Keratinocyte (primary cell): ENCODE results near the gene WTIP. TPM values are rescaled to one million over a fixed set of nuclear protein-coding genes. Genes with fewer than 3 reads are reported as not detected.

Source experiments
- DNase-seq: peaks from one replicate; pipeline ENCODE4 v3.0.0-alpha.2; 2011; ENCODE audit warnings: low read depth, missing footprints, low spot score
- FAIRE-seq: peaks from 2 replicates; lab custom pipeline; 2011; peaks lifted over from hg19 to GRCh38; lab: Jason Lieb, UNC
- H2AFZ ChIP-seq: 2 replicates; pipeline ENCODE4 v1.6.0; 2012; ENCODE audit warnings: low read length, control low read depth, inconsistent platforms; ENCODE audit not compliant: control insufficient read depth
- H3K27ac ChIP-seq: 2 replicates; pipeline ENCODE4 v1.5.1; 2011; ENCODE audit warnings: low read length; ENCODE audit not compliant: control insufficient read depth, insufficient read depth
- H3K27me3 ChIP-seq: 3 replicates; pipeline ENCODE4 v1.6.0; 2011; ENCODE audit warnings: low read length; ENCODE audit not compliant: control insufficient read depth, insufficient read depth; ENCODE audit errors: extremely low read depth
- H3K36me3 ChIP-seq, 2 experiments: 2 replicates in 1 of 2; 3 replicates in 1 of 2; pipeline ENCODE4 v1.5.1; 2011; ENCODE audit warnings: low read length in 2 of 2, mild to moderate bottlenecking in 1 of 2; ENCODE audit not compliant: control insufficient read depth in 2 of 2, insufficient read depth in 2 of 2; ENCODE audit errors: extremely low read depth in 1 of 2
- H3K4me1 ChIP-seq: 3 replicates; pipeline ENCODE4 v1.5.1; 2011; ENCODE audit warnings: low read length; ENCODE audit not compliant: control insufficient read depth, insufficient read depth; ENCODE audit errors: extremely low read depth
- H3K4me2 ChIP-seq: 3 replicates; pipeline ENCODE4 v1.6.0; 2011; ENCODE audit warnings: low read depth, low read length; ENCODE audit not compliant: control insufficient read depth, insufficient read depth; ENCODE audit errors: extremely low read depth
- H3K4me3 ChIP-seq, 3 experiments: fragments of 200-600 bp in 1 of 3; sonication (generic) in 1 of 3; 2 replicates in 2 of 3; 3 replicates in 1 of 3; pipeline ENCODE4 v1.5.1; 2011 to 2016; ENCODE audit warnings: low read length in 3 of 3, mild to moderate bottlenecking in 3 of 3, control low read depth in 2 of 3, inconsistent platforms in 1 of 3, low read depth in 1 of 3, mixed read lengths in 1 of 3, mixed run types in 1 of 3, moderate library complexity in 1 of 3; ENCODE audit not compliant: control insufficient read depth in 2 of 3, insufficient read depth in 2 of 3; ENCODE audit errors: extremely low read depth in 1 of 3
- H3K79me2 ChIP-seq: 2 replicates; pipeline ENCODE4 v1.6.0; 2012; ENCODE audit warnings: low read length; ENCODE audit not compliant: control insufficient read depth, insufficient read depth
- H3K9ac ChIP-seq: 3 replicates; pipeline ENCODE4 v1.6.0; 2011; ENCODE audit warnings: low read length; ENCODE audit not compliant: control insufficient read depth, insufficient read depth; ENCODE audit errors: extremely low read depth
- H3K9me1 ChIP-seq: 3 replicates; pipeline ENCODE4 v1.6.0; 2011; ENCODE audit warnings: low read length; ENCODE audit not compliant: control insufficient read depth, insufficient read depth; ENCODE audit errors: extremely low read depth
- H3K9me3 ChIP-seq: 2 replicates; pipeline ENCODE4 v1.5.1; 2012; ENCODE audit warnings: low read depth, low read length; ENCODE audit not compliant: control insufficient read depth
- H4K20me1 ChIP-seq: 3 replicates; pipeline ENCODE4 v1.6.0; 2011; ENCODE audit warnings: low read length; ENCODE audit not compliant: control insufficient read depth, insufficient read depth; ENCODE audit errors: extremely low read depth
- EZH2 ChIP-seq: IDR thresholded peaks from one replicate; pipeline ENCODE4 v1.6.1; 2012; ENCODE audit warnings: inconsistent platforms, mild to moderate bottlenecking, low read length, moderate library complexity
- dilution Hi-C: fragments of 300-500 bp; cut with MboI; formaldehyde crosslinking; loops from one replicate; pipeline ENCODE4 v1.7.0; 2020; ENCODE audit warnings: low sequenced_read_pairs; ENCODE audit not compliant: extremely low pct_ligation_motif_present
- polyA plus RNA-seq, 5 experiments: library from polyadenylated mRNA; depleted of rRNA in 3 of 5; stranded (reverse) in 3 of 5; stranded (forward) in 1 of 5; unstranded in 1 of 5; fragments of >200 nt; gene quantifications; 1 replicate in 1 of 5; 2 replicates in 3 of 5; 3 replicates in 1 of 5; pipeline versions ENCODE4 v1.2.1 to v1.2.3, GENCODE V29; 2011 to 2012; ENCODE audit warnings: missing spikeins in 2 of 5, low read depth in 1 of 5, low replicate concordance in 1 of 5
- TF ChIP-seq, protein P1 (sequence below), 3 experiments: IDR thresholded peaks in 1 of 3; conservative IDR thresholded peaks in 1 of 3; optimal IDR thresholded peaks in 1 of 3; 2 replicates in 2 of 3; 3 replicates in 1 of 3; pipeline versions ENCODE3 to v1.5.1; 2011; ENCODE audit warnings: low read length in 3 of 3, mild to moderate bottlenecking in 3 of 3, moderate library complexity in 2 of 3, control low read depth in 1 of 3, inconsistent platforms in 1 of 3; ENCODE audit not compliant: insufficient read depth in 2 of 3; ENCODE audit errors: extremely low read depth in 1 of 3

Gene WTIP
- polyA plus RNA-seq, 1 donor (not counting 4 experiments of a cell fraction or from before 2014, with no cell fraction given): 14.5 TPM

DNA sequence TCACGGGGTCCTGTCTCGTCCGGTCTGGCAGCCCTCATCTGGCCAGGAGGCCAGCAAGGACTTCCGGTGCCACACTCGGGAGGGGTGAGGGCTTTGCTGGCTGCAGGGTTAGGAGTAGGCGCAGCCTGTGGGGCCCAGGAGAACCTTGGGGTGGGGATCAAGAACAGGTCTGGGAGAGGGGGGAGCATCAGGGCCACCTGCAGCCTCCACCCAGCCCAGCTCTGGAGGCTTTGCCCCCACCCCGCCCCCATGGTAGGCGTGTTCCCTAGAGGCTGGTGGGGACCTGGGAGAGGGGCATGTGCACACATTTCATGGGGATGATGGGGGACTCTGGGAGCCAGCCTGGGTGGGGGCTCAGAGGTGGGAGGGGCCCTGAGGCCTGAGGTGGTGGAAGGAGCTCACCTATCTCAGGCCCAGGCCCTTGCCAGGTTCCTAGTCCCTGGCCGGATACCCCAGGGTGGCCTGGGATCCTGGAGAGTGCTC, 23.3 kb downstream of the WTIP start:
- DNase-seq: no peak
- H3K9me1 ChIP-seq: no peaks in the 10 kb centered on the region
- no peak for FAIRE-seq
- no peaks in the 10 kb centered on the region for H3K27me3 ChIP-seq
- peaks cover 4% of the 10 kb centered on the region for H3K4me1 ChIP-seq
- no peak overlapping the region for H3K4me3 ChIP-seq
- no peaks in the 10 kb centered on the region for H3K79me2 ChIP-seq
- dilution Hi-C loops: no loop called here
- no peaks in the 10 kb centered on the region for H4K20me1 ChIP-seq
- no peak overlapping the region for H3K27ac ChIP-seq
- no peak overlapping the region for H2AFZ ChIP-seq
- H3K4me2 ChIP-seq: no peak overlapping the region
- H3K36me3 ChIP-seq: peaks cover 0 to 4% of the 10 kb centered on the region in 2 experiments
- no peak for TF ChIP-seq EZH2
- TF ChIP-seq, protein P1, sequence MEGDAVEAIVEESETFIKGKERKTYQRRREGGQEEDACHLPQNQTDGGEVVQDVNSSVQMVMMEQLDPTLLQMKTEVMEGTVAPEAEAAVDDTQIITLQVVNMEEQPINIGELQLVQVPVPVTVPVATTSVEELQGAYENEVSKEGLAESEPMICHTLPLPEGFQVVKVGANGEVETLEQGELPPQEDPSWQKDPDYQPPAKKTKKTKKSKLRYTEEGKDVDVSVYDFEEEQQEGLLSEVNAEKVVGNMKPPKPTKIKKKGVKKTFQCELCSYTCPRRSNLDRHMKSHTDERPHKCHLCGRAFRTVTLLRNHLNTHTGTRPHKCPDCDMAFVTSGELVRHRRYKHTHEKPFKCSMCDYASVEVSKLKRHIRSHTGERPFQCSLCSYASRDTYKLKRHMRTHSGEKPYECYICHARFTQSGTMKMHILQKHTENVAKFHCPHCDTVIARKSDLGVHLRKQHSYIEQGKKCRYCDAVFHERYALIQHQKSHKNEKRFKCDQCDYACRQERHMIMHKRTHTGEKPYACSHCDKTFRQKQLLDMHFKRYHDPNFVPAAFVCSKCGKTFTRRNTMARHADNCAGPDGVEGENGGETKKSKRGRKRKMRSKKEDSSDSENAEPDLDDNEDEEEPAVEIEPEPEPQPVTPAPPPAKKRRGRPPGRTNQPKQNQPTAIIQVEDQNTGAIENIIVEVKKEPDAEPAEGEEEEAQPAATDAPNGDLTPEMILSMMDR (optimal IDR thresholded peaks at IDR 0.05 in 1 of 3, IDR thresholded peaks at IDR 0.05 in 1 of 3, conservative IDR thresholded peaks at IDR 0.05 in 1 of 3; ENCODE audit: extremely low read depth in 1 of 3, insufficient read depth in 2 of 3, low read length in 3 of 3): no peak
- no peak overlapping the region for H3K9ac ChIP-seq
- H3K9me3 ChIP-seq: no peaks in the 10 kb centered on the region

DNA sequence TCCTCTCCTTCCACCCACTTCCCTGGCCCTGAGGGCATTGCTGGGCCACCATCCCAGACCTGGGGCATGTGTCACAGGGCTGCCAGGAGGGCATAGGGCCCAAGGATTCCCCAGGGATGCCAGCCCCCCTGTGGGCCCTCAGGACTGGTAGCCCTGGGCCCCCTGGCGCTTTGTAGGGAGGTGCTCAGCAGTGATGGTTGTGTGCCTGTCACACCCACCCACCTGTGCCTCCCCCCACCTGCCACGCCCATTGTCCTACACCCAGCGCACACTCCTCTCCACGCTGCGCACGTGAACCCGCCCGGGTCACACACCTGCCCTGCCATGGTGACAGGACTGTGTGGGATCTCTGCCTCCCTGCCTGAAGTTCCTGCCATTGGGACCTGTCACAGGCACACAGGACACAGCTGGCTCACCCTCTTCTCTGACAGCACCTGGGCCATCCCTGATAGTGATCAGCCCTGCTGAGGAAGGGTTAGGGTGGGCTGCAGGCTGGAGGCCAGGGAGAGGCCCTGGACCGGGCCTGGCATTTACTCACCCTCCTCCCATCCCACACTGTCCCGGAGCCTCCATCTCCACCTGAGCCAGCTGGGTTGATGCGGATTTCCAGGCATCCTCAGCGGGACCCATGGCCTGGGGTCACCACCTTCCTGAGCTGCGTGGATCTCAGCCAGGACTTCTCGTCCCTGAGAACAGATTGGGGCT, 23.9 kb downstream of the WTIP start:
- DNase-seq (no peak), FAIRE-seq (no peak)
- Histone ChIP-seq H3K27me3 (no peaks in the 10 kb centered on the region), H3K79me2 (no peaks in the 10 kb centered on the region), H3K9ac (no peak overlapping the region), H3K4me2 (no peak overlapping the region), H3K27ac (no peak overlapping the region), H3K4me1 (peaks cover 4% of the 10 kb centered on the region), H4K20me1 (no peaks in the 10 kb centered on the region), H3K9me3 (no peaks in the 10 kb centered on the region), H2AFZ (no peak overlapping the region), H3K36me3 (peaks cover 0 to 4% of the 10 kb centered on the region in 2 experiments), H3K9me1 (no peaks in the 10 kb centered on the region), H3K4me3 (no peak overlapping the region)
- dilution Hi-C loops: no loop called here
- no peak for TF ChIP-seq EZH2
- TF ChIP-seq, protein P1 (optimal IDR thresholded peaks at IDR 0.05 in 1 of 3, IDR thresholded peaks at IDR 0.05 in 1 of 3, conservative IDR thresholded peaks at IDR 0.05 in 1 of 3; ENCODE audit: extremely low read depth in 1 of 3, insufficient read depth in 2 of 3, low read length in 3 of 3): no peak
